ENCODE data around the gene THSD7A. TPM values are rescaled to one million over a fixed set of nuclear protein-coding genes. Genes with fewer than 3 reads are reported as not detected.

THSD7A gene
- total RNA-seq, 1 experiment from 2014 or later: 5.9 TPM

DNA sequence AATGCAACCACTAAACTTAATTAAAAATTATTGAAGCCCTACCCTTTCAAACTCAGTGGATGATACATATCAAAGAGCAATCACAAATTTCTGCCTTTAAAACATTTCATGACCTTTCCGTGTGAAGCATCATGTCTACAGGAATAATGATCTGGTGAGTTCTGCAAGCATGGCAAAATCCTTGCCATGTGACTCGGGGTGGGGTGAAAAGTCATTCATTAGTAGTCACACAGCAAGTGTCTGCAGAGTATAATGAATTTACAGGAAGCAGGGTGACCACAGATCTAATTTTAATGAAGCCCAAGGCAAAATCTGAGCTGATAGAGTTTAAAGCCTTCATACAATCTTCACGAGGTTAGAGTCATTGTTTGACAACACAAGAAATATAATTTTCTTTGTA lies 351.9 kb downstream of the THSD7A start:
- no peaks in the 10 kb centered on the region for H3K9me3 Mint-ChIP-seq (ENCODE audit: low read depth, unreplicated experiment)
- intact Hi-C loops (cut with micrococcal nuclease; ENCODE audit: unreplicated experiment): no loop called here
- no peak overlapping the region for H3K27ac Mint-ChIP-seq (ENCODE audit: unreplicated experiment)
- no peak overlapping the region for H3K4me3 Mint-ChIP-seq (ENCODE audit: low read depth, unreplicated experiment)
- CTCF ChIA-PET: no interaction called here
- H3K27me3 Mint-ChIP-seq (ENCODE audit: unreplicated experiment): no peaks in the 10 kb centered on the region
- TF ChIP-seq, protein P1, sequence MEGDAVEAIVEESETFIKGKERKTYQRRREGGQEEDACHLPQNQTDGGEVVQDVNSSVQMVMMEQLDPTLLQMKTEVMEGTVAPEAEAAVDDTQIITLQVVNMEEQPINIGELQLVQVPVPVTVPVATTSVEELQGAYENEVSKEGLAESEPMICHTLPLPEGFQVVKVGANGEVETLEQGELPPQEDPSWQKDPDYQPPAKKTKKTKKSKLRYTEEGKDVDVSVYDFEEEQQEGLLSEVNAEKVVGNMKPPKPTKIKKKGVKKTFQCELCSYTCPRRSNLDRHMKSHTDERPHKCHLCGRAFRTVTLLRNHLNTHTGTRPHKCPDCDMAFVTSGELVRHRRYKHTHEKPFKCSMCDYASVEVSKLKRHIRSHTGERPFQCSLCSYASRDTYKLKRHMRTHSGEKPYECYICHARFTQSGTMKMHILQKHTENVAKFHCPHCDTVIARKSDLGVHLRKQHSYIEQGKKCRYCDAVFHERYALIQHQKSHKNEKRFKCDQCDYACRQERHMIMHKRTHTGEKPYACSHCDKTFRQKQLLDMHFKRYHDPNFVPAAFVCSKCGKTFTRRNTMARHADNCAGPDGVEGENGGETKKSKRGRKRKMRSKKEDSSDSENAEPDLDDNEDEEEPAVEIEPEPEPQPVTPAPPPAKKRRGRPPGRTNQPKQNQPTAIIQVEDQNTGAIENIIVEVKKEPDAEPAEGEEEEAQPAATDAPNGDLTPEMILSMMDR (IDR thresholded peaks at IDR 0.05; ENCODE audit: unreplicated experiment): no peak
- no peaks in the 10 kb centered on the region for H3K4me1 Mint-ChIP-seq (ENCODE audit: low read depth, unreplicated experiment)
- no peak for DNase-seq
- BruUV-seq (replicated peaks): no TSS peak
- H3K36me3 Mint-ChIP-seq (ENCODE audit: insufficient read depth, unreplicated experiment): no peaks in the 10 kb centered on the region

DNA sequence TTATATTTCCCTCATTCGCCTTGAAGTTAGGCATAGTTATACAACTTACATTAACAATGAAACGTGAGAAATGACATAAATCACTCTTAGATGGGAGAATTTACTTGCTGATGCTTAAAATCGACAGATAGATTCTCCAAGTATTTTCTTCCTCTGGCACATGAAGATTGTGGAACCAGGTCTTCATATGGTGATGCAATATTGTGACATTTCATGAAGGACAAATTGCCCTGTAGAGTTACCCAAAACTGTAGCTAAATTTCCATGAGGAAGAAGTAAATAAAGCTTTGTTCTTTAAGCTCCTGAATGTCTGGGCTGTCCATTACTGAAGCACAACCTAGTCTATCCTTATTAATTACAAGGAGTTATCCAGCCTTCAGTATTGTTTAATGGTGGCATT lies 353.1 kb downstream of the THSD7A start:
- intact Hi-C loops (cut with micrococcal nuclease; ENCODE audit: unreplicated experiment): no loop called here
- Mint-ChIP-seq H3K4me3 (ENCODE audit: low read depth, unreplicated experiment) (no peak overlapping the region), H3K27me3 (ENCODE audit: unreplicated experiment) (no peaks in the 10 kb centered on the region), H3K9me3 (ENCODE audit: low read depth, unreplicated experiment) (no peaks in the 10 kb centered on the region), H3K4me1 (ENCODE audit: low read depth, unreplicated experiment) (peaks cover 8% of the 10 kb centered on the region), H3K27ac (ENCODE audit: unreplicated experiment) (no peak overlapping the region), H3K36me3 (ENCODE audit: insufficient read depth, unreplicated experiment) (no peaks in the 10 kb centered on the region)
- TF ChIP-seq, protein P1 (IDR thresholded peaks at IDR 0.05; ENCODE audit: unreplicated experiment): no peak
- CTCF ChIA-PET: no interaction called here
- no peak for DNase-seq
- BruUV-seq (replicated peaks): no TSS peak

DNA sequence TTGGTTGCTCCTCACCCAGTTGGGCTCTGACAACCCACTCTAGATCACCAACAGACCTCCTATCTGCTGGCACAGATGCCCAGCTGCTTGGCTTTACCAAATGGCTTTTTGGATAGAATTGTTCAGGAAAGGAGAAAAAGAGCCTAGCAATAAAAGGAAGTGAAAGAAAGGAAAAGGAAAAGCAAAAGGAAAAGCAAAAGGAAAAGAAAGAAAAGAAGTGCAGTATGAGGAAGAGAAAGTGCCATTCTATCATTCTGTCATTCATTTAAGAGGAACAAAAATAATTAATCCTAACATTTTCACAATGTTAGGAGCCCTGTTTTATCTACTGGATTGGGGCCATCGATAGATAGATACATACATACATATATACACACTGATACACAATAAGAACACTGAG lies 353.6 kb downstream of the THSD7A start:
- H3K27ac Mint-ChIP-seq (ENCODE audit: unreplicated experiment): no peak overlapping the region
- H3K36me3 Mint-ChIP-seq (ENCODE audit: insufficient read depth, unreplicated experiment): no peaks in the 10 kb centered on the region
- intact Hi-C loops (cut with micrococcal nuclease; ENCODE audit: unreplicated experiment): no loop called here
- no peaks in the 10 kb centered on the region for H3K27me3 Mint-ChIP-seq (ENCODE audit: unreplicated experiment)
- DNase-seq: no peak
- no TSS peak for BruUV-seq (replicated peaks)
- H3K4me3 Mint-ChIP-seq (ENCODE audit: low read depth, unreplicated experiment): no peak overlapping the region
- CTCF ChIA-PET: no interaction called here
- no peaks in the 10 kb centered on the region for H3K9me3 Mint-ChIP-seq (ENCODE audit: low read depth, unreplicated experiment)
- TF ChIP-seq, protein P1 (IDR thresholded peaks at IDR 0.05; ENCODE audit: unreplicated experiment): no peak
- H3K4me1 Mint-ChIP-seq (ENCODE audit: low read depth, unreplicated experiment): peaks cover 8% of the 10 kb centered on the region

DNA sequence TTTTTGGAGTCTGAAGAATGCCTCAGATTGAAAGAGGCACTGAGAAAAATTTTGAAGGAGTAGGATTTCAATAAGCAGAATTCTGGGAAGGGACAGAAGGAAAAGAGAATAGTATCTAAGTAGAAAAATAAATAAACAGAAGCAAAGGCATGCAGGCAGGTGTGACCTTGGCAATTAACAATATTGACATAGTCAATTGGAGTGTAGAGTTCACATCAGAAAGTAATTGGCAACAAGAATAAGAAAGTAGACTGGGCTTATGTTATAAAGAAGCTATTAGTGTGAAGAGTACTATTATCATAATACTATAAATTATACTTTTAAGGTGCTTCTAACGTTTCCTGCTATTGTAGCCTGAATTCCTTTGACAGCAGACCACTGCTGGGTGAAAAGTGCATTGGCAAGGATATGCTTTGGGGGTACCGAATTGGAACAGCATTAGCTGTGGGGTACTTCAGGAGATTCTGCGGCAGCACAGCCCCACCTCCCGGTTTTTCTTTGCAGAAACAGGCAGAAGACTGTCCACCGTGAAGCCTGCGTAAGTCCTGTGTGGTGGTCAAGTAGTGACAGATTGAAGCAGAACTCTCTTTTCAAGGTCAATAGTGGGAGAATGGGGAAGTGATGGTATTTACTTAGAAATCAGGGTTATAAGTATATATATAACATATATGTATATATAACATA lies 357.0 kb downstream of the THSD7A start:
- DNase-seq: no peak
- BruUV-seq (replicated peaks): no TSS peak
- TF ChIP-seq, protein P1 (IDR thresholded peaks at IDR 0.05; ENCODE audit: unreplicated experiment): no peak
- Mint-ChIP-seq H3K4me1 (ENCODE audit: low read depth, unreplicated experiment) (peaks cover 8% of the 10 kb centered on the region), H3K9me3 (ENCODE audit: low read depth, unreplicated experiment) (no peaks in the 10 kb centered on the region), H3K27me3 (ENCODE audit: unreplicated experiment) (no peaks in the 10 kb centered on the region), H3K4me3 (ENCODE audit: low read depth, unreplicated experiment) (no peak overlapping the region), H3K36me3 (ENCODE audit: insufficient read depth, unreplicated experiment) (no peaks in the 10 kb centered on the region), H3K27ac (ENCODE audit: unreplicated experiment) (no peak overlapping the region)
- intact Hi-C loops (cut with micrococcal nuclease; ENCODE audit: unreplicated experiment): no loop called here
- CTCF ChIA-PET: no interaction called here

All from Calu3 (cell line).